ENCODE results near the gene CDT1.

DNA sequence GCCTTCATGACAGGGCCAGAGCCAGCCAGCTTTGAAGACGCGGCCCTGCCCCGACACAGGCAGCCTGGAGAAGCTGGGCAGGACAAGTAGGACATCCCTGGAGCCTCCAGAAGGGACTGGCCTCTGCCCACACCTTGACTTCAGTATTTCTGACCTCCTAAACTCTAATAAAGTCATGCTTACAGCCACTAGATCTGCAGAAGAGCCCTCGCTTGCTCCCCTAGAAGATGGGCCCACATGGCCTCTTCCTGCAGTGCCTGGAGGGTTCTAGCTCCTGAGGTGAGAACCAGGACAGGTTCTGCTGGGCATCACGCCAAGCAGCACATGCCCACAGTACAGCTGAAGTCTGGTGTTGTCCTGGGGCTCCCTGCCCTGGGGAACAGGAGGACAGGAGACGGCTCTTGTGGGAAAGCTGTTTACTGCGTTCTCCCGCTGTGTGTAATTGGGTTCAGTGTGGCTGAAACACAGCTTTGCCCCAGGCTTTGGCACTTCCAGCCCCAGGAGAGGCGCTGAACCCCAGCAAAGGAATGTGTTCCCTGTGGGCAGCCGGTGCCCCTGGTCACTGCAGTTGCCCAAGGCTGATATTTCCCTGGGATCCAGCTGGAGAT, 5.6 kb downstream of the CDT1 start:
- TF ChIP-seq POLR2AphosphoS5 (IDR thresholded peaks at IDR 0.05; ENCODE audit: borderline replicate concordance, low read depth, low read length) (peak; percentile 39), EZH2 (IDR thresholded peaks at IDR 0.05) (no peak)
